ENCODE measurements around the gene SMAD2.

The SMAD2 gene

DNA sequence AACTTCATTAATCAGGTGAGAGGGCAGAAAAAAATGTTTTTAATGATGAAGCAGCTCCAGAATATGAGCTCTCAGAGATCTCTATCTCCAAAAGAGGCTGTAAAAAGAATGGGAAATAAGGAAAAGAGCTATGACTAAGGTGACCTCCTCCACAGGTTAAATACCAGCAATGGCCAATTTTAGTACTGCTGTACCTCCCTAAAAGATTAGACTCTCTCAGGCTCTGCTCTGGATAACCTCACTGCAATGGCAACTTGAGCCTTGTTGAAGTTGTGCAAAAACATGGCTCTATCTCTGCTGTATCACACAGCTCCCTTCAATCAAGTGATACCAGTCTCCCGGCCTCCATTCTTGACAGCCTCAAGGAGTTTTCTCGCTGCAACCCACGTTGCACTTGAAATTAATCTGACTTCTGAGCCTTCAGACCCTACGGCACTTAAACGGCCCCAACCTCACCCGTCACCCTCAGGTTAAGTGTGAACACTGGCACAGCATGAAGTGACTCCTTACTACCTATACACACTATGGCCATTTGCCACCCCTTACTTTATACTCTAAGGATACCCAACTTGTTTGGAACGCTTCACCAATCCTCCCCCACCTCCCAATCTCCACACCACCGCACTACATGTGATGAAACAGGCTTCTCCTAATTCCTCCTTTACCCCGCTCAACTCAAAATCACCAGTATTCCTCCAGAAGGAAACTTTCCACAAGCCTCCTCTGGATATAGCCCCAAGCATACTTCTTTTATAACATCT lies 36.3 kb downstream of the SMAD2 start:
- DNase-seq = no peak

DNA sequence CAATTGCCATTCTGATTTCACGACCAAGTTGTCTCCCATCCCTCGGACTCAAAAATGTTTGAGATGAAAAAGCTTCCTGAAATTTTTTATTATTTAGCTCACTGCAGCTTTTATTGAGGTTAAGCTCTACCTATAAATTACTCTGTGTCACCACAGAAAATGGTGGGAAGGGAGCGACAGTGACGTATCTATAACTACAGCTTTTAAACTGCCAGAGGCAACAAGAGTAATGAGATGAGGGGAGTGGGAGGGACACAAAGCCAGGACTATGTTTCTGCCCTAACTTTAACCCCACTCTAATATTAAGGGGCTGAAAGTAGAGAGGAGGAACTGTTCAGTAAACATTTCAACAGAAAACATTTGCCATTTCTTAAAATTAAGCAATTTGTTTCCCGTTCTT lies 37.4 kb downstream of the SMAD2 start:
- DNase-seq = no peak

DNA sequence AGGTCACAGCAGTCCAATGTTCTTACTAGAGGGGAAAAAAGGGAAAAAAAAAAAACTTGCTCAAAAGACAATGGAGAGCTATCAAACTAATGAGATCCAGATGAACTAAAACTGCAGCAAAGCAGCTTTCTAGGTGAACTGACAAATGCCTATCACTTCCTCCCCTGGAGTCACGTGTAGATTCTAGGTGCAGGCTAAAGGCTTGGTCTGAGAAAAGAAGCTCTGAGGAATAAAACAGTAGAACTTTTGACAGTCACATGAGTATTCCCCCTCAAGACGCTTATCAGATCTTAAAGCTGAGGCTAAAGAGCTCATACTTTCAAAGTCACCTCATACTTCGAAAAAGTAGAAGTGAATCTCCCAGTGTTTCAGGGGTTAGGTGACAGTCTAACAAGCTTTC lies 42.3 kb downstream of the SMAD2 start:
- DNase-seq = no peak

DNA sequence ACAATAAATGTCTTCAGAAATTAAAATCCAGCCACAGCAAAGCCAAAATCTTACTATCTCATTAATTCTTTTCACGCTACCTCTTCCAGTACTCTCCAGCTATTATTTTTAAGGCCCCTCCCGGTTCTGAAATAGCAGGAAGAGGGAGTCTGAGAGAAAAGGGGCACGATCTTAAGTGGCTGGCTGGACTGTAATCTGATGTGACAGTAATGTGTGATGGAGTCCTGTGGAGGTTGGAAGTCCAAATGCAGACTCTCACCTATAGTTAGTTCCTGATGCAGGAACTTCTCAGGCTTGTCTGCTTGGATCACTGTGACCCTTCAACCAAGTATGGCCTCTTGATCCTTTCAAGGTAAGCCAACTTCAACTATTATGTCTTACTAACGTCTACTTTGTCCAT lies 43.2 kb downstream of the SMAD2 start:
- no peak for DNase-seq

DNA sequence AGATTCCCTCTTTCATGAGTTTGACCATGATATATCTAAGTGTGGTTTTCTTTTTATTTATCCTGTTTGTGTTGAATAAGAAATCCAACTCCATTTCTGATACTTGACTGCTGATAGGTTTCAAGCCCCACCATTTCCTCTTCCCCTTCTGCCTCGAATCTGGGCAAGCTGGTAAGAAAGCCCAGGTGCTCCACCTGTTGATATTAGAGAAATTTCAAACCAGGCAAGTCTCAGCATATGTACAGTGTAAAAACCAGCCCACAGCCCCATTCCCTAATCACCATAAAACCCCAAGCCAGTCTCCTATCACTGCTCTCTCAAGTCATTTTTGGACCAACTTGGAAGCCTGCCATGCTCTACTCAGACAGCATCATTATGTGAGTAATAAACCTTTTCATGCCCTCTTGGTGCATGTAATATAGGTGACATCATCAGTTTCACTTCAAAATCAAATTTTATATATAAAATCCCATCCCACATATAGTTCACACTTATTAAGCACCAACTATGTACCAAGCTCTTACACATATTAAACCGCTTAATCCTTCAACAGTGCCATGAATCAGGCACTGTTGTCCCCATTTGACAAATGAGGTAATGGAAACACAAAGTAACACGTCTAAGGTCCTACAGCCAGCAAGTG lies 46.6 kb downstream of the SMAD2 start:
- DNase-seq = no peak

DNA sequence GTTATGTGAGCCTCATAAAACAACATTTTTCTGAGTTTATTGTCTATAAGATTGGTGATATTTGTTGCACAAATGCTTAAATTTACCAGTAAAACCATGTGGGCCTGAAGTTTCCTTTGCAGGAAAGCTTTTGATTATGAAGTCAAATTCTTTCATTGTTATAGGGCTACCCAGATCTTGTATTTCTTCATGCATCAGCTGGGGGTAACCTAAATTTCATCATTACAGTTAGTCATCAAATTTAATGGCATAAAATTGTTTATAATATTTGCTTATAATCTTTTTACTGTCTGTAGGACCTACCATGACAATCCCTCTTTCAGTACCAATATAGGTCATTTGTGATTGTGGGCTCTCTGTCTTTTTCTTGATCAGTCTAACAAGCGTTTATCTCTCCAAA lies 47.8 kb downstream of the SMAD2 start:
- DNase-seq = no peak

DNA sequence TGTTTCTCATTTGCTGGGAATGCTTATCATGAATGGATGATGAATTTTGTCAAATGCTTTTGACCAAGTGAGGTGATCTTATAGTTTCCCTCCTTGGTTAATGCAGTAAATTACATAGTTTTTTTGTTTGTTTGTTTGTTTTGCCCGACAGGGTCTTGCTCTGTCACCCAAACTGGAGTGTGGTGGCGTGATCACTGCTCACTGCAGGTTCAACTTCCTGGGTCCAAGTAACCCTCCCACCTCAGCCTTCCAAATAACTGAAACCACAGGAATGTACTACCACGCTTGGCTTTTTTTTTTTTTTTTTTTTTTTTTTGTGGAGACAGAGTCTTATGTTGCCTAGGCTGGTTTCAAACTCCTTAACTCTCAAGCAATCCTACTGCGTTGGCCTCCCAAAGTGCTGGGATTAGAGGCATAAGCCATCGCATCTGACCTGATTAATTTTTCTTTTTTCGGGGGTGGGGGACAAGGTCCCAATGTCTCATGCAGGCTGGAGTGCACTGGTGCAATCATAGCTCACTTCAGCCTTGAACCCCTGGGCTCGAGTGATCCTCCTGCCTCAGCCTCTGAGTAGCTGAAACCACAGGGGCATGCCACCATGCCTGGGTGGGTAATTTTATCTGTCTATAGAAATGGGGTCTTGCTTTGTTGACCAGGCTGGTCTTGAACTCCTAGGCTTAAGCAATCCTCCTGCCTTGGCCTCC lies 48.6 kb downstream of the SMAD2 start:
- DNase-seq = no peak

DNA sequence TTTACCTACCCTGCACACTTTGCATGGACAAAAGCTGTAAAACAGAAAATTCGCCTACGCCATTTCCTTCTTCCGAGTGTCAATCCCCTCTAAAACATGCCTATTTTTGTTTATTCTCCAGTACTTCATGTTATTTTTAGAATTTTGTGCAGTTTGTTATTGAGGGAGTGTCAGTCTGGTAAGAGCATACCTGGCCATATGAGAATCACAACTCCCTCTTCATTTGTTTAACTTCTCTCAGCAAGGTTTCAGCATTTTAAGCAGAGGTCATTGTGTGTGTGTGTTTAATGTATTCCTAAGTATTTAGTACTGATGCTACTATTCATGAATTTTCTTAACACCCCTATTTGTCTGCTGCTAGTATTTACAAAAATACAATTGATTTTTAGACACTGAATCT lies 49.4 kb downstream of the SMAD2 start:
- no peak for DNase-seq

DNA sequence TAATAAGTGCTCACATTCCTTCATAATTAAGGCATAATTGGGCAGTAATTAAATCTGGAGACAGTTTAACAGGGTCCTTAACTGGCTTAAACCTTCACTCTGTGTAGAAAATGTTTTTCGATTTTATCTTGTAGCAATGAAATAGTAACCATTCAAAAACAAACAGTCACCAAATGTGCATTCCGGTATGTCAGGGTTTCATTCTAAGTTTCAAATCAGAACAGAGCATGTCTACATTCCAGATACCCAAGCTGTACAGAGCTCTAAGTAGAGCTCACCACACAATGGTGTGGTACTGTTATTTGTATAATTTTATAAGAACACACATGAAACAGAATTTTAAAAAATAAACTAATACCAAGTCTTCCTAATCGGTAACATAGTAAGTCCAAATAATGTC lies 52.6 kb downstream of the SMAD2 start:
- no peak for DNase-seq

DNA sequence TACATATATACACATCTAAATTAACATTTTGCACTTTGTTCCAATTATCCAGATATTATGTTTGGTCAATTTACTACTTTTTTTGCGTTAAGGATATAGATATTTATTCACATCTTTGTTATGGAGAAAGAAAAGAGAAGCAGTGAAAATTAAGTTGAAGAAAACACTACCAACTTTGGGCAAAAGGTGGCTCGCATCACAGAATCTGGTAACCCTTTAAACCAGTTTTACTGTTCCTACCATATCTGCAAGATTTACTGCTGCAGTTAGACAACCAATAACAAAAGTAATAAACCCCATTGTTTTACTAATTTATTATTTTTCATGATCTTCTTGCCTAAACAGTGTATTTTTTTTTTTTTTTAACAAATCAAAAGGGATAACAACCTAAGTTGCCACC lies 53.6 kb downstream of the SMAD2 start:
- DNase-seq = no peak

DNA sequence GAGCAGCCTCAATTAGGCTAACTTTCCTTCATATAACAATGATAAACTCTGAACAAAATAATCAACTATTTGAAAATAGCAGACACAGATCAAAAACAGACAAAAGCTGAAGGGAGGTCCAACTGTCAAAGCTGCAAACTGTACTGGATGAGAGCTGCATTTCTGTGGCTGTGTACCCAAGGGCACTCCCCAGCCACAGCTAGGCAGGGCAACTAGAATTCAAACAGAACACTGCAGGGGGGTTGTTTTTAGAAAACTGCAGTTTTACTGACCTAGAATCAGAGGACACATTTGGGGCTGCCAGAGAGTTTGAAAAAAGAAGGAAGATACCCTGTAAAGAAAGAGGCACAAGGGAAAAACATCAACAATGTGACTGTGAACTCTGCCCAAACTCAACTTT lies 56.8 kb downstream of the SMAD2 start:
- no peak for DNase-seq

DNA sequence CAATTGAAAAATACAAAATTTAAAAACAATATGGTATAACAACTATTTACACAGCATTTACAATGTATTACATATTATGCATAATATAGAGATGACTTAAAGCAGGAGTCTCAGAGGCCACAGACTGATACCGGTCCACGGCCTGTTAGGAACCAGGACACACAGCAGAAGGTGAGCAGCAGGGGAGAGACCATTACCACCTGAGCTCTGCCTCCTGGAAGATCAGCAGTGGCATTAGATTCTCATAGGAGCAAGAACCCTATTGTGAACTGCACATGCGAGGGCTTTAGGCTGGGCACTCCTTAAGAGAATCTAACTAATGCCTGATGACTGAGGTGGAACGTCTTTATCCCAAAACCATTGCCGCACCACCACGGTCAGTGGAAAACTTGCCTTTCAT lies 58.0 kb downstream of the SMAD2 start:
- no peak for DNase-seq

DNA sequence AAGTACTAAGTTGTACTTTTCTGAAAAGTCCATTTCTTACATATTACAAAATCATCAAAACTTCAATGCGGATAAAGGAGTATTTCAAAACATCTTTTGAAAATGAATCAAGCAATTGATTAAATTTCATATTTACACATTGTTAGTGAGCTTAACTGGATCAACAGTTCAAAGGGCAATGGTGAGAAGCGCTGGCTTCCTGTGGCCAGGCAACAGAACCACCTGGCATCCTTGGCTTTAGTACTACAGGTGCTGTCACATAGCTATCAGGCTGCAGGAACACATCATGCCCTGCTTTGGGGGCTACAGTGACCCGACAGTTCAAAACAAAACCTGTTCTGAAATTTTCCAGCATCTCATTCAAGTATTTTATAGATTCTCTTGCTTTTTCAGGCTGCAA lies 59.2 kb downstream of the SMAD2 start:
- no peak for DNase-seq

DNA sequence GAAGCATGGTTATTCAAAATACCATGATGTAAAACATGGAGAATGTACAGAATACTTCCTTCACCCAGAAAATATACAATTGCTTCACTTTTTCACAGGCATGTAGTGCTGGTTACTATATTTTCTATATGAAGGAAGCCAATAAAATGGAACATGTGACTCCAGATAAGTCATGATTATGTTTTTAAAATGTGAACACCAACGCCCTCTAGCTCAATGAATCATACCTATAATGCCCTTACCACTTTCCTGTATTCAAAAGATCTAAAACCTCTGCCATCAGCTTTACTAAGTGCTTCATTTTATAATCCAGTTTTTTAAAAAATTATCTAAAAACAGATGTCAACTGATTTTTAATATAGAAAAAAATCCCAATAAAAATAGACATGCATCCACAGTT lies 59.9 kb downstream of the SMAD2 start:
- no peak for DNase-seq

DNA sequence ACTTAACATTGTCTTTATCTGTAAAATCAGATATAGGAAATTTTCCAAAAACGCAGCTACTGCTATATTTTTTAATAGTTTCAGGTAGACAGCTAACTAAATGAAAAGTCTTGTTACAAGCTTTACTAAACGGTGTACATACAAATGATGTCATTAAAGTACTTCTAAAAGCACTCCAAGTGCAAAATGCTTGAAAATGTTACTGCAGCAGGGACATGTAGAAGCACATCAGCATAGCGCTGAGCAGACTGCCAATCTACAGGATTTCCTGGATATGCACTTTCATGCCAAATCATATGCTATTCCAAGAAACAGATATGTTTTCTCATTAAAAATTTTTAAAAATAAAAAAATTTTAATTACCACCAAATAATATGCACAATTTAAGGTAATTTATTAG lies 61.7 kb downstream of the SMAD2 start:
- no peak for DNase-seq

DNA sequence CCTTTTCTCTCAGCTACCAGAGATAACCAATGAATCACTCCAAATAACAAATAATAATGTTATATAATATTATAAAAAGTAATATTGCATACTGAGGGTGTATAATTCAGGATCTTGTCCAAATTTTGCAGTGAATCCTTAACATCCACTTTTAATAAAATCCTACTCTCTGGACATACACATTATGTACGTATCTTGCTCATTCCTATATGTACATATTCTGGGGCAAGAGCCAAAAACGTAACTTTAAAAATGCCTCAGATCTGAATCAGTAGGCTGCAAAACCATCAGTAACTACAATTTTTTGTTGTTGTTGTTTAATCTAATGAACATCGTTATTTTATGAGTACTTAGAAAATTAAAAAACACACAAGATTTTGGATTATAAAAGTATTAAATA lies 65.3 kb downstream of the SMAD2 start:
- no peak for DNase-seq

DNA sequence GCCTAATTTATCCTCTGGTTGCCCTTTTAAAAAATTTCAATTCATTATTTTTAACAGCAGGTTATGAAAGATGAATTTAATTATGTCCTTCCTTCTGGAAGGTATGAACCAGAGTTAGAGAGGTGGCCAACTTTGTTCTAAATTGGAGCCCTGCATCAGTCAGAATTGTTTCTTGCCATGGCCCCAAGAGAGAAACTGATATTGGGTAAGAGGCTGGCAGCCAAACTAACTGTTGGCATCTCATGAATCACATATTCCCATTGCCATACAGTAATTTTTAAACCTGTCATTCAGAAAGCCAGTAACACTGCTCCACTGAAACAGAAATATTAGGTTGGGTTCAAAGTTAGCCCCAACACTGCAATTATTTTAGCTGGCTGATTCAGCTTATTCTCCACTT lies 67.4 kb downstream of the SMAD2 start:
- DNase-seq = no peak

DNA sequence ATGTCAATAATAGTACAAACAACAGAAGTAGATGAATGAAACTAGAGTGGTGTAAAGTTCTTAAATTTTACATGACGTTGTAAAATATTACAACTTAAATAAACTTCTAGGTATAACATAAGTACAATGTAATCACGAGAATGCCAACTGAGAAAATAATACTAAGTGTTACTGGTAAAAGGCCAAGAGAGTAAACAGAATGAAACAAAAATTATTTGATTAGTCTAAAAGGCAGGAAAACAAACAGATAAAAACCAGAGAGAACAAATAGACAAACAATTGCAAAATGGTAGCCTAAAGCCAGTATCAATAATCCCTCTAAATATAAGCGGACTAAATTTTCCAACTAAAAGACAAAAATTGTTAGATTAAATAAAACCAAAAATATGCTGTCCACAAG lies 71.9 kb downstream of the SMAD2 start:
- DNase-seq = no peak

DNA sequence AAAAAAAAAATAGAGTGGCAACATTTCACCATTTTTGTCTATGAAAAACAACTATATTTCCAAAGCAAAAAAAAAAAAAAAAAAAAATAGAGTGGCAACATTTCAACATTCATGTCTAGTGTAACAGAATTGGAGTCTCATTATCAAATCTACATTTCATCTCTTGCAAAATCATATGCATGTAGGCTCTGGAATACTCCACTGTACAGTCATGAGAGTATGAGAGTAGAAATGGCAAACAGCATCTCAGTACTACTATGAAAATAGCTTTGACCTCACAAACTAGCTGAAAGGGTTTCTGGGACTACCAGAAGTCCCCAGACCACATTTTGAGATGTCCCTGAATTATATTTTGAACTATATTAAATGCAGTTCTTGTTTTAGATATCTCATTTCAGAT lies 82.8 kb downstream of the SMAD2 start:
- DNase-seq = no peak

DNA sequence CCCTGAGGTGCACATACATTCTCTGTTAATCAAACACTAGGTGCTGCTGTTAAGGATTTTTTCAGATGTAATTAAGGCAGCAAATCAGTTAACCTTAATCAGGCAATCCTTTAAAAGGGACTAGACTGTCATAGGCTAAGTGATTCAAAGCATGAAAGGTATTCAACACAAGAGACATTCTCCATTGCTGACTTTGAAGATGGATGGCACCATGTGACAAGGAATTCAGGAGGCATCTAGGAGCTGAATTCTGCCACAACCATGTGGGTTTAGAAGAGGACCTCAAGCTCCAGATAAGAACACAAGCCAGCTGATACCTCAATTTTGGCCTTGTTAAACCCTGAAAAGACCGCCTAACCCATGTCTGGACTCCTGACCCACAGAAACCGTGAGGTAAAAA lies 84.0 kb downstream of the SMAD2 start:
- no peak for DNase-seq

DNA sequence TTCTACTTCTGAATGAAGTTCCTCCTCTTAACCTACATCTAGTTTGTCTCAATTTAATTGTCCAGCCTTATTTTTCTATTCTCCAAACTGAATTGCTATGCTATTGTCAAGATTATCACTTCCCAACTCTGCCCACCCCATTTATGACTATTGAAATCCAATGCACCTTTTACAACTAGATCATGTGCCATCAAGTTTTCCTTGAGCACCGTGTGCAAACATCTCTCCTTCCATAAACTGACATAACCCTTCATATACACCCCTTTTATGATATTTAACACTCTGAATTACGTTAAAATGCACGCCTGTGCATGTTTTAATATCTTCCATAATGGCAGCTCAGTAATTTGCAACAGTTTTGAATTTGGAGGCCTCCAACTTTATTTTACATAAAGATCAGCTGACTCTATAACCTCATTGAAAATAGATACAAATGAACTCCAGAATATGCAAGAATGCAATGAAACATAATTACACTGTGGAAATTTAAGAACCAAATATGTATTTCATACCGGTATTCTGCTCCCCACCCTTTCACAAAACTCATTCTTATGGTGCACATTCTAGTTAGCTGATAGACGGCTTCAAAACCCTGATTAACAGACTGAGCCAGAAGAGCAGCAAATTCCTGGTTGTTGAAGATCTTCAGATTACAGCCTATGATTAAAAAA lies 85.5 kb downstream of the SMAD2 start:
- DNase-seq = no peak

DNA sequence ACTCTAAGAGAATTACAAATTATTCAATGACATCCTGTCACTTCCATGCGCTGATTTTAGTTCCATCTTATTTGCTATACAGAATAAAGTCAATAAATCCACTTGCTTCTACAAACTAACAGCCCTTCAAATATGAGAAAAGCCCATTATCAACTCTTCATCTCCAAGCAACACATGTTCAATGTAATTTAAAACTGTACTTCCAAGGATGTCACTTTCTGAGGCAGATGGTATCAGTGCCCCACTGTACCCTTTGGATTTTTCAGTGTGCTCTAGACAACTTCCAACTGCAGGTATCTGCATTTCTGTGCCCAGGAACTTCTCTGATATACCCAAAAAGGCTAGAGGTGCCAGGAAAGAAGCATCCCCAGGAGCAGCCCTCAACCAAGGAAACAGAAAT lies 87.6 kb downstream of the SMAD2 start:
- no peak for DNase-seq

DNA sequence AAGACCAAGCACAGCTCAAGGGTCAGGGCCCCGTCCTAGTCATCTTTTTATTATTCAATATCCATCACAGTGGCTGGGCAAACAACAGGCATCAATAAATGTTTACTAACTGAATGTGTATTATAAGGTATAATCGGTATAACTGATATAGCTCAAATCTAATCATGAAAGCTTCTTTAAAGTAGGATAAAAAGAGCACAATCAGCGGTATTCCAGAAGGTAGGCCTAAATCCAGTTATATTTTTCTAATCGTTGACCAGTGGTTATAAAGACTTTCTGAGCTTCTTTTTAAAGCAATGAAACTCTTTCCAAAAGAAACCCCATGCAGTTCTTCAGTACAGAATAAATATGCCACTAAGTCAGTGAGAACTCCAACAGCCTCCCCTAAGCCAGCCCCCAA lies 92.1 kb downstream of the SMAD2 start:
- DNase-seq = no peak

DNA sequence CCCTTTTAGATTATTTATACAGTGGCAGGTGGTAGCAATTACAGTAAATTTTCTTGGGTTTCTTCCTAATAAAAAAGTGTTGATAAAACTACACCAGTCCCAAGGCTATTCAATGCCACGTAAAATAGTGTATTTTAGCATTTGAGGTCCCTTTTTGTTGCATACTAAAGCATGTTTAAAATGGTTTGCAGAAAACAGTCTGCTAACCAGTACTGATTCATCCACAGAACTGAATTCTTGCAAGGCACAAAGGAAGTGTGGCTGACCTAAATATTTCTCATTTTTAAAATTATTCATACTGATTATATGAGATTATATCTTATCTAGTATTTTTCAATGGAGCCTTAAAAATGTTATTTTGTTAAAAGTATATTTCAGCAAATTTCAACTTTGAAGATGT lies 98.1 kb downstream of the SMAD2 start:
- no peak for DNase-seq

Data from activated CD4-positive, alpha-beta T cell treated with anti-CD3 and anti-CD28 coated beads, Interleukin-2, amount 50 U/mL, for 16 hours (primary cell).